Stimulated activated naive CD8-positive, alpha-beta T cell treated with anti-CD3 and anti-CD28 coated beads, Interleukin-15, Interleukin-2, amounts not matched to agents 100 ng/mL and 50 ng/mL, for 24 hours (primary cell): ENCODE data around the gene PDCD1.
"Not testable (repeated sequence)": the region's sequence is repeated elsewhere in the genome, so short reads cannot be mapped to it uniquely, and the experiment has no call there.

Experiments
- H3K27ac Mint-ChIP-seq: one replicate; pipeline ENCODE4 v1.8.0; 2021; ENCODE audit warnings: mild to moderate bottlenecking, mixed read lengths
- H3K27me3 Mint-ChIP-seq: one replicate; pipeline ENCODE4 v1.8.0; 2021; ENCODE audit warnings: mixed read lengths
- H3K36me3 Mint-ChIP-seq: one replicate; pipeline ENCODE4 v1.8.0; 2021; ENCODE audit warnings: low read depth, mixed read lengths
- H3K4me1 Mint-ChIP-seq: one replicate; pipeline ENCODE4 v1.8.0; 2021; ENCODE audit warnings: low read depth, mixed read lengths
- H3K4me3 Mint-ChIP-seq: one replicate; pipeline ENCODE4 v1.8.0; 2021; ENCODE audit warnings: mild to moderate bottlenecking, mixed read lengths
- H3K9me3 Mint-ChIP-seq: one replicate; pipeline ENCODE4 v1.8.0; 2021; ENCODE audit warnings: mixed read lengths

The PDCD1 gene

DNA sequence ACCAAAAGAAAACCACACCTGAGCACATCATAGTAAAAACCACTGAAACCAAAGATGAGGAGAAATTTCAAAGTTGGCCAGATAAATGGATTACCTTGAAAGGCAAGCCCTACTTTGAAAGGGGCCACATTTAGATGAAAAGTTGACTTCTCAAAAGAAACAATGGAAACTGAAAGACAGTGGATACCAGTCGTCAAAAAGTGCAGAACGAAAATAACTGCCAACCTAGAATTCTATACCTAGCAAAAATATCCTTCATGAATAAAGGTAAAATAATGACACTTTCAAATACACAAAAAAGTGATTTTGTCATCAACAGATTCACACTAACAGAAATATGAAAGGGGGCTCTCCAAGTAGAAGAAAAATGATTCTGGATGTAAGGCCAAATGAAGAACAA, 31.3 kb downstream of the PDCD1 start:
- H3K36me3 Mint-ChIP-seq = no peaks in the 10 kb centered on the region
- no peaks in the 10 kb centered on the region for H3K4me1 Mint-ChIP-seq
- no peak overlapping the region for H3K27ac Mint-ChIP-seq
- H3K4me3 Mint-ChIP-seq = no peak overlapping the region
- H3K9me3 Mint-ChIP-seq = peaks cover 16% of the 10 kb centered on the region
- peaks cover 57% of the 10 kb centered on the region for H3K27me3 Mint-ChIP-seq

DNA sequence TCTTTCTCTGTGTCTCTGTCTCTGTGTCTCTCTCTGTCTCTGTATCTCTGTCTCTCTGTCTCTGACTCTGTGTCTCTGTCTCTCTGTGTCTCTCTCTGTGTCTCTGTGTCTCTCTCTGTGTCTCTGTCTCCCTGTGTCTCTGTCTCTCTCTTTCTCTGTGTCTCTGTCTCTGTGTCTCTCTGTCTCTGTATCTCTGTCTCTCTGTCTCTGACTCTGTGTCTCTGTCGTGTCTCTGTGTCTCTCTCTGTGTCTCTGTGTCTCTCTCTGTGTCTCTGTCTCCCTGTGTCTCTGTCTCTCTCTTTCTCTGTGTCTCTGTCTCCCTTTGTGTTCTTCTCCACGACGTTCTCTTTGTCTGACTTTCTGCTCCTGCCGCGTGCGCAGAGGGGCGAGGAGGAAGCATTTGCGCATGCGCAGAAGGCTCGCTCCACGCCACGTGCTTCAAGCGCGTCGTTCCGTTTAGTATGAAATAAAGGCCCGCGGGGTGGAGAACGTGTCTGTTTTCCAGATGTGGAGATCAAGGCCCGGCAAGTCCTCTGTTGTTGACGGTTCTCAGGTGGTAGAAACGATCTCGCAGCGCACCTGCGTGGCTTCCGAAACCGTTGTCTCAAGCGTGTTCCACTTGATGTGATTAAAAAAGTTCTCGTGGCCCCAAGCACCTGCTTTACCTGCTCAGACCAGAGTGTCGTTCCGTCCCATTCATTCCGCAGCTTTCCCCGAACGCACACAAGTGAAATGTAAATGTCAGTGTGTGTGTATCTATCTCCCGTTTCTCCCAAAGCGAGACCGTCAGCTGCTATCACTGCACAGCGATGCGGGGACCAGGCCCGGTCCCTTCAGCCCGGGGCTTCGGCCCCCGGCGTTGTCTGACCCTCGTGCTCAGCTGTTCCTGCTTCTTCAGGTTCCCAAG, 34.9 kb downstream of the PDCD1 start:
- not testable (repeated sequence) for H3K36me3 Mint-ChIP-seq, H3K4me1 Mint-ChIP-seq, H3K4me3 Mint-ChIP-seq
- Mint-ChIP-seq H3K27me3 (peaks cover 42% of the 10 kb centered on the region), H3K9me3 (peaks cover 16% of the 10 kb centered on the region), H3K27ac (peak overlapping the region; percentile 59)

DNA sequence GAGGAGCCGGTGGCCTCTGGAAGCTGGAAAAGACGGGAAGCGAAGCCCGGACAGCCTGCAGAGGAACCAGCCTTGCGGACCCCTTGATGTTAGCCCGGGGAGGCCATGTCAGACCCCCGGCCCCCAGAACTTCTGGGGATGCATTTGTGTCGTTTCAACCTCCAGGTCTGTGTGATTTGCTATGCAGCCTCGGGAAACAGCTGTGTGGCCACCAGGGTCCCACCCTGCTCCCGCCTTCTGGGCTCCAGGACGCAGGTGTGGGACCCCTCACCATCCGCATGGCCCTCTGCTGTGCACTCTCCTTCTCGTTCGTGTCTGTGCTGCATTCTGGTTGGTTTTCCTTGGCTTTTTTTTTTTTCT, 36.5 kb downstream of the PDCD1 start:
- H3K27ac Mint-ChIP-seq = peak overlapping the region; percentile 8
- no peak overlapping the region for H3K4me3 Mint-ChIP-seq
- no peaks in the 10 kb centered on the region for H3K36me3 Mint-ChIP-seq
- H3K27me3 Mint-ChIP-seq = peaks cover 32% of the 10 kb centered on the region
- peaks cover 12% of the 10 kb centered on the region for H3K9me3 Mint-ChIP-seq
- H3K4me1 Mint-ChIP-seq = peaks cover 6% of the 10 kb centered on the region

DNA sequence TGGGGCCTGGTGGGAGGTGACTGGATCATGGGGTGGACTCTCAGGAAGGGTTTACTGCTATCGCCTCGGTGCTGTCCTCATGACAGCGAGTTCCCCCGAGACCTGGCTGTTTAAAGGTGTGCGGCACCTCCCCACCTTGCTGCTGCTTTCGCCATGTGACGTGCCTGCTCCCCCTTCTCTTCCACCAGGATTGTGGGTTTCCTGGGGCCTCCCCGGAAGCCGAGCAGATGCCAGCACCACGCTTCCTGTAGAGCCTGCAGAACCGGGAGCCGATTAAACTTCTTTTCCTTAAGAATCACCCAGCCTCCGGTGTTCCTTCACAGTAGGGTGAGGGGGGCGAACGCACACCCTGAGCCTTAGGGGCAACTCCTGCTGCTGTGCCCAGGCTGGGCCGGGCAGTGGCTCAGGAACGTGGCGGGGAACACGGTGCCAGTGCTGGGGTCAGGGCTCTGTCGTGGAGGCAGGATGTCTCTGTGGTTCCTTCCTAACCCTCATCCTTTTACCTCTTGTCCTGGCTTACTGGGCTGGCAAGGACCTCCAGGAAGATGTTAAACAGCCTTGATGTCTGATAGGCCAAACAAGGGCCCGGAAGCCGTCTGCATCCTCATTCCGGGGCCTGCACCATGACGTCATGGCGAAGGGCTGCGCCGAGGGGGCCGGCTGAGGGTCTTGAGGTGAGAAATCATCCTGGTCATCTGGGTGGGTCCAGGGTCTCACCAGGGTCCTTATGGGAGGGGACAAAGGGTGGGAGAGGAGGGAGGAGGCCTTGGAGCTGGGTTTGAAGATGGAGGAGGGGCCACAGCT, 37.0 kb downstream of the PDCD1 start:
- no peaks in the 10 kb centered on the region for H3K36me3 Mint-ChIP-seq

GRCh38 chr2:241820625-241821384, 37.9 kb downstream of the PDCD1 start:
- Mint-ChIP-seq H3K4me3 (no peak overlapping the region), H3K36me3 (no peaks in the 10 kb centered on the region), H3K4me1 (peaks cover 7% of the 10 kb centered on the region), H3K27ac (no peak overlapping the region), H3K27me3 (peaks cover 22% of the 10 kb centered on the region), H3K9me3 (peaks cover 8% of the 10 kb centered on the region)

More for the DNA sequence above, 37.0 kb downstream of the PDCD1 start:
- Mint-ChIP-seq H3K4me1 (peaks cover 7% of the 10 kb centered on the region), H3K4me3 (no peak overlapping the region), H3K27me3 (peaks cover 29% of the 10 kb centered on the region), H3K27ac (no peak overlapping the region), H3K9me3 (peaks cover 10% of the 10 kb centered on the region)

GRCh38 chr2:241819947-241820624, 38.6 kb downstream of the PDCD1 start:
- H3K4me1 Mint-ChIP-seq, H3K27ac Mint-ChIP-seq, H3K9me3 Mint-ChIP-seq, H3K36me3 Mint-ChIP-seq, H3K4me3 Mint-ChIP-seq: not testable (repeated sequence)
- H3K27me3 Mint-ChIP-seq = peaks cover 18% of the 10 kb centered on the region

- peaks cover 13% of the 10 kb centered on the region for H3K27me3 Mint-ChIP-seq
- H3K27ac Mint-ChIP-seq = no peak overlapping the region
- no peak overlapping the region for H3K4me3 Mint-ChIP-seq
- H3K4me1 Mint-ChIP-seq = peaks cover 7% of the 10 kb centered on the region
- H3K36me3 Mint-ChIP-seq = no peaks in the 10 kb centered on the region
- peaks cover 5% of the 10 kb centered on the region for H3K9me3 Mint-ChIP-seq
These were observed 39.8 kb downstream of the PDCD1 start for GRCh38 chr2:241818943-241819270.

GRCh38 chr2:241818229-241818942, 40.3 kb downstream of the PDCD1 start:
- Mint-ChIP-seq H3K27ac (no peak overlapping the region), H3K36me3 (no peaks in the 10 kb centered on the region), H3K4me1 (peaks cover 7% of the 10 kb centered on the region), H3K4me3 (no peak overlapping the region), H3K9me3 (no peaks in the 10 kb centered on the region), H3K27me3 (peaks cover 9% of the 10 kb centered on the region)

DNA sequence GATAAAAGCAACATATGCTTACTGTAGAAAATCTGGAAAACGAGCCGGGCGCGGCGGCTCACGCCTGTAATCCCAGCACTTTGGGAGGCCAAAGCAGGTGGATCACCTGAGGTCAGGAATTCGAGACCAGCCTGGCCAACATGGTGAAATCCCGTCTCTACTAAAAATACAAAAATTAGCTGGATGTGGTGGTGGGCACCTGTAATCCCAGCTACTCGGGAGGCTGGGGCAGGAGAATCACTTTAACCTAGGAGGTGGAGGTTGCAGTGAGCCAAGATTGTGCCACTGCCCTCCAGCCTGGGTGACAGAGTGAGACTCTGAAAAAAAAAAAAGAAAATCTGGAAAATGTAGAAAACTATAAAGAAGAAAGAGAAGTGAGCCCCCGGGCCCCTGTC, 40.9 kb downstream of the PDCD1 start:
- not testable (repeated sequence) for H3K36me3 Mint-ChIP-seq, H3K9me3 Mint-ChIP-seq, H3K4me1 Mint-ChIP-seq, H3K27me3 Mint-ChIP-seq, H3K27ac Mint-ChIP-seq
- peak overlapping the region; percentile 13 for H3K4me3 Mint-ChIP-seq

- Mint-ChIP-seq H3K4me3 (peak overlapping the region; percentile 13), H3K9me3 (no peaks in the 10 kb centered on the region), H3K27me3 (no peaks in the 10 kb centered on the region), H3K27ac (no peak overlapping the region), H3K4me1 (peaks cover 7% of the 10 kb centered on the region), H3K36me3 (no peaks in the 10 kb centered on the region)
These were observed 41.4 kb downstream of the PDCD1 start for GRCh38 chr2:241817126-241817820.

DNA sequence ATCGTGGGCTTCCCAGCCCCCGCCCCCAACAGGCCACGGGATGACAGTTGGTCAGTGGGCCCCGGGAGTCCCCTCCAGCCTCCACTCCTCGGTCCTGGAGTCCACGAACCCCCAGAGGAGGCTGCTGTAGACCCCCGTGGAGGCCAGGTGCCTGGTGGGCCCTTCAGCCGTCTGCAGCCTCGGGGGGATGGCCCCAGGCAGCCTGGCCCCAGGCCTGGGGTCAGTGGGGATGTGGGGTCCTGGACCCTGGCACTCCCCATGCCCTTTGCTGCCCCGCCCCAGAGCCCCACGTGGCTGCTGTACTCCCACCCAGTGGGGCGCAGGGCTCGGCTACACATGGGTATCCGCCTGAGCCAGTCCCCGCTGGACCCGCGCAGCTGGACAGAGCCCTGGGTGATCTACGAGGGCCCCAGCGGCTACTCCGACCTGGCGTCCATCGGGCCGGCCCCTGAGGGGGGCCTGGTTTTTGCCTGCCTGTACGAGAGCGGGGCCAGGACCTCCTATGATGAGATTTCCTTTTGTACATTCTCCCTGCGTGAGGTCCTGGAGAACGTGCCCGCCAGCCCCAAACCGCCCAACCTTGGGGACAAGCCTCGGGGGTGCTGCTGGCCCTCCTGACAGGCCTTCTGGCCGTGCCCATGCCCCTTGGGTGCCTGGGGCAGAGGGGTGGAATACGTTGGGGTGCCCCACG, 42.1 kb downstream of the PDCD1 start:
- no peaks in the 10 kb centered on the region for H3K36me3 Mint-ChIP-seq
- H3K27ac Mint-ChIP-seq = no peak overlapping the region
- peaks cover 7% of the 10 kb centered on the region for H3K4me1 Mint-ChIP-seq
- no peaks in the 10 kb centered on the region for H3K27me3 Mint-ChIP-seq
- no peaks in the 10 kb centered on the region for H3K9me3 Mint-ChIP-seq
- no peak overlapping the region for H3K4me3 Mint-ChIP-seq

GRCh38 chr2:241815477-241816430, 42.9 kb downstream of the PDCD1 start:
- H3K27me3 Mint-ChIP-seq = no peaks in the 10 kb centered on the region
- no peaks in the 10 kb centered on the region for H3K9me3 Mint-ChIP-seq
- no peaks in the 10 kb centered on the region for H3K36me3 Mint-ChIP-seq
- no peak overlapping the region for H3K4me3 Mint-ChIP-seq
- peaks cover 7% of the 10 kb centered on the region for H3K4me1 Mint-ChIP-seq
- H3K27ac Mint-ChIP-seq = no peak overlapping the region
